ENCODE data around the gene TAF1D.

Gene TAF1D

GRCh38 chr11:93746101-93746500 lies 4.8 kb upstream of the TAF1D start:
- DNase-seq, result no peak

DNA sequence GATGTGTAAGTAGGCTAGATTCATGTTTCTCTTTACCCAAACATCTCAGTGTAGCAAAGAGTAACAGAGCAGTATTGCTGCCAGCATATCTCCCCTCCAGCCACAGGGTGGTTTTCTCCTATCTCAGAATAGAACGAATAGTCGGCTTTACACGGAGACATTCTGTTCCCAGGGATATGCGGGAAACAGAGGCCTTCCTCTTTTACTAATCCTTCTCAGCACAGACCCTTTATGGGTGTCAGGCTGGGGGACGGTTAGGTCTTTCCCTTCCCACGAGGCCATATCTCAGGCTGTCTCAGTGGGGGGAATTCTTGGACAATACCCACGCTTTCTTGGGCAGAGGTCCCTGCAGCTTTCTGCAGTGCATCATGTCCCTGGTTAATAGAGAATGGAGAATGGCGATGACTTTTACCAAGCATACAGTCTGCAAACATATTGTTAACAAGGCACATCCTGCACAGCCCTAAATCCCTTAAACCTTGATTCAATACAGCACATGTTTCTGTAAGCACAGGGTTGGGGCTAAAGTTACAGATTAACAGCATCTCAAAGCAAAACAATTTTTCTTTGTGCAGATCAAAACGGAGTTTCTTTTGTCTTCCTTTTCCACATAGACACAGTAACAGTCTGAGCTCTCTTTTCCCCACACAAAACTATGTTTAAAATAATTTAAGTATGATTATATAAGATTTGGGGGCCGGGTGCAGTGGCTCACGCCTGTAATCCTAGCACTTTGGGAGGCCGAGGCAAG lies 3.9 kb upstream of the TAF1D start:
- DNase-seq, result peak; percentile 73

DNA sequence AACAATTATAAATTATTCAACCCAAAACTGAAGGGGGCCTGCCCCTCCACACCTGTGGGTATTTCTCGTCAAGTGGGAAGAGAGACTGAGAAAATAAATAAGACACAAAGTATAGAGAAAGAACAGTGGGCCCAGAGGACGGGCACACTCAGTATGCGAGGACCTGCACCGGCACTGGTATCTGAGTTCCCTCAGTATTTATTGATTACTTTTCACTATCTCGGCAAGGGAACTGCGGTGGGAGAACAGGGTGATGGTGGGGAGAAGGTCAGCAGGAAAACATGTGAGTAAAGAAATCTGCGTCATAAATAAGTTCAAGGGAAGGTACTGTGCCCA lies 3.3 kb upstream of the TAF1D start:
- DNase-seq, result no peak

- no peak for DNase-seq
Measured at GRCh38 chr11:93743291-93743690, 2.0 kb upstream of the TAF1D start.

DNA sequence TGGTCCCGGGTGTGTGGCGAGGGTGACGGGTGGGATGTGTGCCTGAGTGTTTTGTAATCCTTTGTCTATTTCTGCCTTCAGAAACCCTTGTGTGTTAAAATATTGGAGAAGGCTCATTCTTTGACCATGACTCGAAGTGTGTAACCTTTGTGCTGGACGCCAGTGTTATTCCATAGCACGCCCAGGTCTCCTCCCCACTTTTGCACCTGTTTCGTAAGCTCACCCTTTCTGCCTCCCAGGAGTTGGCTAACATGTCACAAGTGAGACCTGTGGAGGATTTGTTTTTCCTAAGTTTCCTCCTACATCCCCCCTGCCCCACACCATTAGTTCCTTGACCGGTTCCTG lies 559 bp upstream of the TAF1D start:
- no peak for DNase-seq

GRCh38 chr11:93740730-93741093 lies 583 bp downstream of the TAF1D start:
- DNase-seq, result peak; percentile 84

GRCh38 chr11:93740031-93740729 lies 1.1 kb downstream of the TAF1D start:
- peak; percentile 48 for DNase-seq

DNA sequence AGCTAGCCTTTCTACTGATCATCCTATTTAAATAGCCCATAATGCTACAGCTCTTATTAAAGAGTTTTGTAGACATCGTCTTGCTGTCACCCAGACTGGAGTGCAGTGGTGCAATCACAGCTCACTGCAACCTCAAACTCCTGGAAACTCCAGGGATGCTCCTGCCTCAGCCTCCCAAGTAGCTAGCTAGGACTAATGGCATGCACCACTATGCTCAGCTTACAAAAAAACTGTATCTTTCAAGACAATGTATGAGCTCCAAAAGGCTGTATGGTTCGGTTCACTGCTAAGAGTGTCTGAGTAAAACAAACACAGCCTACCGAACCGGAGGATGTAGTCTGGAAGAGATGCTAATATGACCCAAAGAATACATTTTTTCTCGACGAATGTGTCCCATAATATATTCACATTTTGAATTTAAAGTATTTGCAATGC lies 2.6 kb downstream of the TAF1D start:
- no peak for DNase-seq

- DNase-seq, result no peak
Measured at GRCh38 chr11:93737904-93738612, 3.2 kb downstream of the TAF1D start.

DNA sequence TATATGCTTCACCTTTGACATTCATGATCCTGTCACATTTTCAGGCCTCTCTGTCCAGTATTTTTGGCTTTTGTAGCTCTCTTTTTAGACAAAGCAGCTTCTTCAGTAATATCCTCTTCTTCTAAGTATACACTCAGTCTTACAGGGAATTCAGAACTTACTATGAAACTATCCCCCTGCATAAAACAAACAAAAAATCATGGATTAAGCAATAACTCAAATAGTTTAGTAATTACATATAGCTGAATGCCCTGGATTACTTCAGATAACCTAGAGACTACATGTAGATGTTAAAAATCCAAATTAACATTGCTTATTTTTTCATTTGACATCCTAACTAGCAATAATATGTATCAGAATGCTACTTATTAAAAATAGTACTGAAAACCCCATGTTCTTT lies 5.2 kb downstream of the TAF1D start:
- no peak for DNase-seq

GRCh38 chr11:93735627-93736026 lies 5.7 kb downstream of the TAF1D start:
- no peak for DNase-seq

- no peak for DNase-seq
Measured at GRCh38 chr11:93734427-93735222, 6.7 kb downstream of the TAF1D start.

DNA sequence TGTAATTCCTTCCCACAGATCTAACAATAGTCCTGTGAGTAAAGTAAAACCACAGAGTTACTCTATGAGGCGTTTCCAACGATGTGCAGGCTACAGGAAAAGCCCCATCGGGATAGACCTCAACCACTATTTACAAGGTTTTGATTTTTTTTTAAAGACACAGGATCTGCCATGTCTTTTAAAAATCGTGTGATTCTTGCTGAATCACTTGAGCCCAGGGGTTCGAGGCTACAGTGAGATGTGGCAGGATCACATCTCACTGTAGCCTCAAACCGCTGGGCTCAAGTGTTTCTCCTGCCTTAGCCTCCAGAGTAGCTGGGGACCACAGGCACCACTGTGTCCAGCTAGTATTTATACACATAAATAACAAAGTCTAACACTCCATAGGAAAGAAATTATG lies 7.8 kb downstream of the TAF1D start:
- DNase-seq, result no peak

GRCh38 chr11:93732237-93732892 lies 8.9 kb downstream of the TAF1D start:
- DNase-seq, result no peak

DNA sequence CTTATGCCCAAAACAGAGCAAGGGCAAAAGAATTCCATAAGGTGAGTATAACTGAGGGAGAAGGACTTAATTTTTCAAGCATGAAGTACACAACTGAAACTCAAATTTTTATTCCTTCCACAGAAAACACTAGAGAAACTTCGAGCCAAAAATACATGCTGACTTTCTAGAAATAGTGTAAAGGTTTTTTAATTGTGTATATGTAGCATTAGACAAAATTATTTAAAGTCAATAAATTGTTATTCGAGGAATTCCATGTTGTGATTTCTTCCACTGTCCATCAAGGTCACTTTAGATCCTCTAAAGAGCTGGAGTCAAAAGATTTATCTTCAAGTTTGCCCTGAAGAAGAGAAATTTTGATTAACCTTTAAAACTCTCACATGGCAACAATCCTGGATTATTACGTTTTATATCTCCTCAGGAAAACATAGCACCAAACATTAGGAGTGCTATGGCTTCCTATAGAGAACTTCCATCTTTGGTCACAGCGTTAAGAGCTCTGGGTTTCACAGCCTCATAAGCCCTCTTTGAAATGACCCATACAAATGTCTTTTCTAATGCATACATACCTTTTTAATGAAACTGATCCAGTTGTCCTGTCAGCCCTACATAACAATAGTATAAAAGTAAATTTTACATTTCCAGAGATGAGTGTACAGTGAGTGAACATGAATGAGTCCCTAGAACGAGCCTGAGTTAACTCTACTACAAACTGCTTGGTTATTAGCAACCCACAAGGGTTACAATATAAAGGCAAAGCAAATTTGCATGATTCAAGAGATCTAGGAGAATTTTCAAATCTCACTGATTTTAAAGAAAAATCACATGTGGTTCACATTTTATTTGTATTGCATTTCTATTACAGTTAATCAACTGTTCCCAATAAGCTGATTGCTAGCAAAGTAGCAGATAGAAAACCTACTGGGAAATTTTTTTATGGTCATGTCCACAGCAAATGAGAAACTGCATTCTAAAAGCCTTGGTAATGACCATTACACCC lies 10.9 kb downstream of the TAF1D start:
- no peak for DNase-seq

DNA sequence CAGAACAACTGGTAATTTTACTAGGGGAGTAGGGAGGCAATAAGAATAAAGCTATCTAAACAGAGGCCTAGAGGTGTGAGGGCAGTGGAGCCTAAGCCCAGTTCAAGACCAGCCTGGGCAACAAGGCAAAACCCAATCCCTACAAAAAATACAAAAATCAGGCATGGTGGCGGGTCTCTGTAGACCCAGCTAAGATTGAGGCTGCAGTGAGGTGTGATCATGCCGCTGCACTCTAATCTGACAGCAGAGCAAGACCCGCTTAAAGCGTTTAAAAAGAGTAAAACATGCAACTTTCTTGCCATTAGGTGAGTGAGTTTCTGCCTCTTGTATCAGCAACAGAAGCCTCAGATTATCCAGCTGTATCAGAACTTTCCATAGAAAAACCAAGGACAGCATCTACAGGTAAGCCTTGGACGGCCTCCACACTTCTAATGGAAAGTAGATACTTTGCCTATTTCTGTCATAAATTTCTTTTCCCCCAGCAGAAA lies 12.1 kb downstream of the TAF1D start:
- DNase-seq, result no peak

GRCh38 chr11:93728792-93729128 lies 12.5 kb downstream of the TAF1D start:
- DNase-seq, result no peak

GRCh38 chr11:93727985-93728791 lies 13.1 kb downstream of the TAF1D start:
- DNase-seq, result no peak

GRCh38 chr11:93724089-93724488 lies 17.2 kb downstream of the TAF1D start:
- DNase-seq, result no peak

GRCh38 chr11:93720522-93720921 lies 20.8 kb downstream of the TAF1D start:
- no peak for DNase-seq

GRCh38 chr11:93719310-93719709 lies 22.0 kb downstream of the TAF1D start:
- no peak for DNase-seq
